Parathyroid adenoma (tissue), 2 donors: ENCODE results near the gene XPNPEP2.

ENCODE experiments used
- H2AFZ ChIP-seq: fragments of 300-600 bp; sonication (generic); one replicate; pipeline ENCODE4 v1.7.0; 2017; ENCODE audit warnings: antibody characterized with exemption, mild to moderate bottlenecking
- H3K27ac ChIP-seq: fragments of 300-600 bp; sonication (generic); one replicate; pipeline ENCODE4 v1.7.0; 2017
- H3K27me3 ChIP-seq: fragments of 300-600 bp; sonication (generic); one replicate; pipeline ENCODE4 v1.7.0; 2017; ENCODE audit warnings: low read length; ENCODE audit not compliant: control insufficient read depth, insufficient read depth
- H3K36me3 ChIP-seq: fragments of 300-600 bp; sonication (generic); one replicate; pipeline ENCODE4 v1.7.0; 2017; ENCODE audit warnings: low read length; ENCODE audit not compliant: control insufficient read depth, insufficient read depth
- H3K4me1 ChIP-seq: fragments of 300-600 bp; sonication (generic); one replicate; pipeline ENCODE4 v1.7.0; 2017; ENCODE audit warnings: control low read depth
- H3K4me2 ChIP-seq: fragments of 300-600 bp; sonication (generic); one replicate; pipeline ENCODE4 v1.7.0; 2017; ENCODE audit warnings: low read length
- H3K4me3 ChIP-seq: fragments of 300-600 bp; sonication (generic); one replicate; pipeline ENCODE4 v1.7.0; 2017; ENCODE audit warnings: low read depth, low read length
- H3K79me2 ChIP-seq: fragments of 300-600 bp; sonication (generic); one replicate; pipeline ENCODE4 v1.7.0; 2017; ENCODE audit warnings: control low read depth
- H3K9ac ChIP-seq: fragments of 300-600 bp; sonication (generic); one replicate; pipeline ENCODE4 v1.7.0; 2017; ENCODE audit warnings: mild to moderate bottlenecking
- H3K9me3 ChIP-seq: fragments of 300-600 bp; sonication (generic); one replicate; pipeline ENCODE4 v1.7.0; 2017; ENCODE audit warnings: low read length; ENCODE audit not compliant: control insufficient read depth
- TF ChIP-seq, protein P1 (sequence below): fragments of 300-600 bp; sonication (generic); IDR thresholded peaks from one replicate; pipeline ENCODE4 v1.7.0; 2017; ENCODE audit warnings: antibody characterized with exemption, mild to moderate bottlenecking
- donor health status: primary hyperparathyroidism.

XPNPEP2 gene

GRCh38 chrX:129773649-129774458 is 35.1 kb downstream of the XPNPEP2 start:
- Histone ChIP-seq H3K4me2 (peak overlapping the region; percentile 26), H3K27me3 (no peaks in the 10 kb centered on the region), H3K36me3 (no peaks in the 10 kb centered on the region), H2AFZ (peak overlapping the region; percentile 17), H3K27ac (no peak overlapping the region), H3K9me3 (no peaks in the 10 kb centered on the region), H3K4me3 (no peak overlapping the region), H3K79me2 (no peaks in the 10 kb centered on the region), H3K9ac (no peak overlapping the region), H3K4me1 (no peaks in the 10 kb centered on the region)
- TF ChIP-seq, protein P1, sequence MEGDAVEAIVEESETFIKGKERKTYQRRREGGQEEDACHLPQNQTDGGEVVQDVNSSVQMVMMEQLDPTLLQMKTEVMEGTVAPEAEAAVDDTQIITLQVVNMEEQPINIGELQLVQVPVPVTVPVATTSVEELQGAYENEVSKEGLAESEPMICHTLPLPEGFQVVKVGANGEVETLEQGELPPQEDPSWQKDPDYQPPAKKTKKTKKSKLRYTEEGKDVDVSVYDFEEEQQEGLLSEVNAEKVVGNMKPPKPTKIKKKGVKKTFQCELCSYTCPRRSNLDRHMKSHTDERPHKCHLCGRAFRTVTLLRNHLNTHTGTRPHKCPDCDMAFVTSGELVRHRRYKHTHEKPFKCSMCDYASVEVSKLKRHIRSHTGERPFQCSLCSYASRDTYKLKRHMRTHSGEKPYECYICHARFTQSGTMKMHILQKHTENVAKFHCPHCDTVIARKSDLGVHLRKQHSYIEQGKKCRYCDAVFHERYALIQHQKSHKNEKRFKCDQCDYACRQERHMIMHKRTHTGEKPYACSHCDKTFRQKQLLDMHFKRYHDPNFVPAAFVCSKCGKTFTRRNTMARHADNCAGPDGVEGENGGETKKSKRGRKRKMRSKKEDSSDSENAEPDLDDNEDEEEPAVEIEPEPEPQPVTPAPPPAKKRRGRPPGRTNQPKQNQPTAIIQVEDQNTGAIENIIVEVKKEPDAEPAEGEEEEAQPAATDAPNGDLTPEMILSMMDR, result no peak

DNA sequence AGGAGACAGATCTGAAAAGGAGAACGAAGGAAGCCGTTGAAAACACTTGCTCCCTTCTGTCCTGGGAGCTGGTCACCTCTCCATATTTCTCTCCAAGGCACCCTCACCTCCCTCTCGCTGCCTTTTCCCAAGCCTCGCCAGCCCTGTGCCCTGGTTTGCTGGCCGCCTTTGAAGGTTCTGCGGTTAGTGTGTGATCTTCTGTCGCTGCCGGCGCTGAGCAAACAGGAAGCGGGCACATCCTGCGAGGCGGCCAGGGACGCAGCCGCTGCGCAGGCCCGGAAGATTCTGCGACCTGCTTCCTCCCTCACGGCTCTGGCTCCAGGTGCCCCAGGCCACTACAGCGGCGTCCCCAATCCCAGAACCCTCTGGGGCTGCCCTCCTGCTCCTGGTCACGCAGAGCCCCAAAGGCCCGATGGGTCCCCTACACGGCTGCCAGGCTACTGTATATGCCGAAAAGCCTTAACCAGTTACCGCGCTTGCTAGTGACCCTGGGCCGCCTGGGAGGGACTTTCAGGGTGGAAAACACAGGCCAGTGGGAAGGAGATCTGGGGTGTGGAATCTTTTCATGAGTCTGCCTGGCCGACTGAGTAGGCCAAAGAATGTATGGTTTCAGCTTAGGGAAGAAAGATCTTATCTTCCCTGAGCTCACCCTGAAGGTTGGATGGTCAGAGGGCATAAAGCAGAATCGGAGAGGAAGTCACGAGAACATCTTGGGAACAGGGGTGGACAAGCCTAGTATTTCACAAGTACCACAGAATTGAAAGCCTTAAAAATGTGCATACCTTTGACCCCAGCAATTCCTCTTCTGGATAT is 38.6 kb downstream of the XPNPEP2 start:
- H3K9me3 ChIP-seq, result no peaks in the 10 kb centered on the region
- no peaks in the 10 kb centered on the region for H3K36me3 ChIP-seq
- no peak overlapping the region for H2AFZ ChIP-seq
- H3K27me3 ChIP-seq, result no peaks in the 10 kb centered on the region
- TF ChIP-seq, protein P1, result no peak
- H3K4me1 ChIP-seq, result no peaks in the 10 kb centered on the region
- no peak overlapping the region for H3K27ac ChIP-seq
- H3K9ac ChIP-seq, result no peak overlapping the region
- no peak overlapping the region for H3K4me2 ChIP-seq
- H3K79me2 ChIP-seq, result no peaks in the 10 kb centered on the region
- H3K4me3 ChIP-seq, result no peak overlapping the region

GRCh38 chrX:129779086-129779672 is 40.4 kb downstream of the XPNPEP2 start:
- Histone ChIP-seq H3K4me1 (no peaks in the 10 kb centered on the region), H3K4me3 (no peak overlapping the region), H2AFZ (no peak overlapping the region), H3K4me2 (no peak overlapping the region), H3K36me3 (no peaks in the 10 kb centered on the region), H3K79me2 (no peaks in the 10 kb centered on the region), H3K27me3 (no peaks in the 10 kb centered on the region), H3K27ac (no peak overlapping the region), H3K9me3 (no peaks in the 10 kb centered on the region), H3K9ac (no peak overlapping the region)
- TF ChIP-seq, protein P1, result no peak

DNA sequence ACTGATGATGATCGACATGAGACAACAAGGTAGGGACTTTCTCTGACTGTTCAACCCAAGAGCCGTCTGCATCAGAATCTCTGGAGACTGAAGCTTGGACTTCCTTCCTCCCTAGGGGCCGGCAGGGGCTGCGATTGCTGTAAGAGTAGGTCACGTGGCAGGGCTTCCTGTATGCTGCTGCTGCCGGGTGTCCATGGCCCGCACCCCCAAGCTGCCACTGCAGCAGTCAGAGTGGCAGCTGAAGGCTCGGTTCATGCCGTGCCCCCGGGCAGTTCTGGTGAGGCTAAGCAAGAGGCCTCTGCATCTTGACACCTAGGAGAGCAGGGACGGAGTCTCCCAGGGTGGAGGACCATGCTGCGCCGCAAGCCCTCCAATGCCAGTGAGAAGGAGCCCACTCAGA is 41.0 kb downstream of the XPNPEP2 start, which contains the start of gene SASH3:
SASH3 (plus strand) TSS at position 203 of the 400 bp plus-strand sequence; CDS start at position 352, 149 bp downstream.
- Histone ChIP-seq H3K4me3 (no peak within 1 kb of the TSS), H3K27me3 (no peaks in the 10 kb centered on the region), H3K79me2 (no peaks in the 10 kb centered on the region), H3K4me1 (no peaks in the 10 kb centered on the region), H3K4me2 (no peak within 1 kb of the TSS), H2AFZ (no peak within 1 kb of the TSS), H3K27ac (no peak within 1 kb of the TSS), H3K36me3 (no peaks in the 10 kb centered on the region), H3K9me3 (no peaks in the 10 kb centered on the region), H3K9ac (no peak within 1 kb of the TSS)
- TF ChIP-seq, protein P1, result no peak
